ENCODE results near the gene LETMD1. TPM values are rescaled to one million over a fixed set of nuclear protein-coding genes. Genes with fewer than 3 reads are reported as not detected.
"Not testable (repeated sequence)": the region's sequence is repeated elsewhere in the genome, so short reads cannot be mapped to it uniquely, and the experiment has no call there.

The LETMD1 gene
- total and polyA plus RNA-seq, 8 donors = 34.3 to 59.5 (median 49.8) TPM

GRCh38 chr12:51070004-51070403 lies 21.9 kb downstream of the LETMD1 start:
- peaks cover 5 to 11% (median 7%) of the 10 kb centered on the region in 3 donors for H3K4me1 ChIP-seq
- 83 to 88% methylated on average over 3 of the region's 3 CpGs for WGBS, 2 donors
- H3K9me3 ChIP-seq = no peaks in the 10 kb centered on the region
- no peak overlapping the region for H3K4me3 ChIP-seq
- H3K36me3 ChIP-seq = peaks cover 0 to 25% (median 4%) of the 10 kb centered on the region in 3 donors
- TF ChIP-seq, protein P1, sequence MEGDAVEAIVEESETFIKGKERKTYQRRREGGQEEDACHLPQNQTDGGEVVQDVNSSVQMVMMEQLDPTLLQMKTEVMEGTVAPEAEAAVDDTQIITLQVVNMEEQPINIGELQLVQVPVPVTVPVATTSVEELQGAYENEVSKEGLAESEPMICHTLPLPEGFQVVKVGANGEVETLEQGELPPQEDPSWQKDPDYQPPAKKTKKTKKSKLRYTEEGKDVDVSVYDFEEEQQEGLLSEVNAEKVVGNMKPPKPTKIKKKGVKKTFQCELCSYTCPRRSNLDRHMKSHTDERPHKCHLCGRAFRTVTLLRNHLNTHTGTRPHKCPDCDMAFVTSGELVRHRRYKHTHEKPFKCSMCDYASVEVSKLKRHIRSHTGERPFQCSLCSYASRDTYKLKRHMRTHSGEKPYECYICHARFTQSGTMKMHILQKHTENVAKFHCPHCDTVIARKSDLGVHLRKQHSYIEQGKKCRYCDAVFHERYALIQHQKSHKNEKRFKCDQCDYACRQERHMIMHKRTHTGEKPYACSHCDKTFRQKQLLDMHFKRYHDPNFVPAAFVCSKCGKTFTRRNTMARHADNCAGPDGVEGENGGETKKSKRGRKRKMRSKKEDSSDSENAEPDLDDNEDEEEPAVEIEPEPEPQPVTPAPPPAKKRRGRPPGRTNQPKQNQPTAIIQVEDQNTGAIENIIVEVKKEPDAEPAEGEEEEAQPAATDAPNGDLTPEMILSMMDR (IDR thresholded peaks at IDR 0.05) = no peak
- no peak overlapping the region for H3K27ac ChIP-seq
- ATAC-seq = peak in 1 of 4 donors; percentile 37
- DNase-seq = peak in 1 of 6 donors; percentile 61
- H3K27me3 ChIP-seq = no peaks in the 10 kb centered on the region
- FAIRE-seq = no peak
- intact Hi-C loops (cut with DNase I) = no loop called here

DNA sequence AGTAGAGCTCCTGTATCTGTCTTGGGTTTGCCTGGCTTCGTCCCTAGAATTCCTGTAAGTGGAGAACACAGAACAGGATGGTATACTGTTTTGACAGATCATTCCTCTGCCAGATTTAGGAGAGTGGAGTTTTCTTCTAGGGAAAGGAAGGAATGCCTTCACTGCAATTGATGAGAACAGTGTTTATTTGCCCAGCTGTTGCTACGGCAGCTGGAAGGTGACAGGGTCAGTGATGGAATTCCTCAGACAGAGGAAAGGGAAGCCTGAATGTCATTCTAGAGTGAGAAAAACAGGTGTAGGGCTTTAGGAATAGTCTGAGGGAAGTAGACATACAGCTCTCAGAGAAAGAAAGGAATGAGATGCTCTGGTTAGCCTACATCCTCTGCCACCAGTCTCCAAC lies 23.5 kb downstream of the LETMD1 start:
- H3K4me1 ChIP-seq = peaks cover 5 to 14% (median 7%) of the 10 kb centered on the region in 3 donors
- peak in 3 of 6 donors; percentile 52 to 67 (median 64) for DNase-seq

GRCh38 chr12:51075390-51075789 lies 27.3 kb downstream of the LETMD1 start:
- Histone ChIP-seq H3K4me3 (no peak overlapping the region), H3K4me1 (peaks cover 5 to 14% (median 7%) of the 10 kb centered on the region in 3 donors), H3K9me3 (no peaks in the 10 kb centered on the region), H3K27ac (no peak overlapping the region), H3K27me3 (no peaks in the 10 kb centered on the region), H3K36me3 (peaks cover 0 to 12% (median 0%) of the 10 kb centered on the region in 3 donors)
- TF ChIP-seq, protein P1 (IDR thresholded peaks at IDR 0.05) = no peak
- ATAC-seq (no peak), DNase-seq (no peak), FAIRE-seq (no peak)
- intact Hi-C loops (cut with DNase I) = no loop called here
- 95 to 97% methylated on average over 5 of the region's 5 CpGs for WGBS, 2 donors

More for the DNA sequence above, 23.5 kb downstream of the LETMD1 start:
- TF ChIP-seq, protein P1 (IDR thresholded peaks at IDR 0.05) = no peak
- Histone ChIP-seq H3K9me3 (no peaks in the 10 kb centered on the region), H3K27me3 (no peaks in the 10 kb centered on the region), H3K27ac (no peak overlapping the region), H3K4me3 (no peak overlapping the region), H3K36me3 (peaks cover 0 to 22% (median 3%) of the 10 kb centered on the region in 3 donors)
- intact Hi-C loops (cut with DNase I) = no loop called here
- FAIRE-seq = no peak
- peak; percentile 75 to 90 (median 86) for ATAC-seq
- 37 to 42% methylated on average over 2 of the region's 2 CpGs for WGBS, 2 donors

GRCh38 chr12:51076236-51076930 lies 28.3 kb downstream of the LETMD1 start:
- Histone ChIP-seq H3K27me3 (no peaks in the 10 kb centered on the region), H3K27ac (no peak overlapping the region), H3K36me3 (peaks cover 0 to 11% (median 0%) of the 10 kb centered on the region in 3 donors), H3K4me3 (no peak overlapping the region), H3K4me1 (peaks cover 5 to 11% (median 7%) of the 10 kb centered on the region in 3 donors), H3K9me3 (no peaks in the 10 kb centered on the region)
- whole genome bisulfite sequencing, 2 donors = 90 to 91% methylated on average over 10 of the region's 10 CpGs
- TF ChIP-seq, protein P1 (IDR thresholded peaks at IDR 0.05) = no peak
- DNase-seq = no peak
- ATAC-seq = no peak
- intact Hi-C loops (cut with DNase I) = no loop called here
- FAIRE-seq = no peak

DNA sequence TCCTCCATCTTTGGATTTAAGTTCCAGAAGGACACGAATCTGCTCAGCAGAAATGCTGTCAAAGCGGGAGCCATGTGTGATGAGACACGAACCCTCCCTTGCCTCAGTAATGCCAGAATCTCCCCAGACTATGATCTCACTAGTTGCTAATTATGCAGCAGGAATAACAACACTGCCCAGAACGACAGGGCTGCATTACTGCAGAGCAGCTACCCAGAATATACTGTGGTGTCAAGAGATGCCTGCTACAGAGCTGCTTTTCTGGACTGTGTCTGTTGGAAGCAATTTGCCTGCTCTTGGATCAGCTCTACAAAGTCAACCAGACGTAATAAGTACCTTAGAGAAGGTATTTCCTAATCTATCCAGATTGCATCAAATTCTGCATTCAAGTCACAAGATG lies 29.8 kb downstream of the LETMD1 start:
- DNase-seq (no peak), ATAC-seq (no peak), FAIRE-seq (no peak)
- Histone ChIP-seq H3K4me3 (no peak overlapping the region), H3K36me3 (peaks cover 0 to 3% (median 0%) of the 10 kb centered on the region in 3 donors), H3K4me1 (peaks cover 0 to 3% (median 0%) of the 10 kb centered on the region in 3 donors), H3K9me3 (no peaks in the 10 kb centered on the region), H3K27ac (no peak overlapping the region), H3K27me3 (no peaks in the 10 kb centered on the region)
- TF ChIP-seq, protein P1 (IDR thresholded peaks at IDR 0.05) = no peak
- 71 to 74% methylated on average over 5 of the region's 5 CpGs for WGBS, 2 donors
- intact Hi-C loops (cut with DNase I) = no loop called here

DNA sequence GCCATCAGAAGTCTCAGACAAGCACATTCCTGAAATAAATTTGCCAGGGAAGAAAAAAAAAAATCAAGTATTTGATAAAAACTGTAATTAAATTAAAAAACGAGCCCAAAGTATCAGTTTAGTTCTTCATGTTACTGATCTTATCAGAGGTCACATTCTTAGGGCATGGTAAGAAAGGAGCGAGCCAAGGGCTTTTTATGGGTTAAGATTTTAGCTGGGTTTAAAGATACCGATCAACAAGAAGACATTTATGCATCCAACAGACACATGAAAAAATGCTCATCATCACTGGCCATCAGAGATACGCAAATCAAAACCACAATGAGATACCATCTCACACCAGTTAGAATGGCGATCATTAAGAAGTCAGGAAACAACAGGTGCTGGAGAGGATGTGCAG lies 30.2 kb downstream of the LETMD1 start:
- H3K9me3 ChIP-seq; H3K27ac ChIP-seq; DNase-seq; ATAC-seq; H3K36me3 ChIP-seq; H3K4me3 ChIP-seq; FAIRE-seq; H3K4me1 ChIP-seq; H3K27me3 ChIP-seq; intact Hi-C loops (cut with DNase I): not testable (repeated sequence)
- WGBS, 2 donors = 78 to 85% methylated on average over 5 of the region's 5 CpGs

GRCh38 chr12:51078866-51079265 lies 30.7 kb downstream of the LETMD1 start:
- WGBS, 2 donors = 91 to 95% methylated on average over 6 of the region's 6 CpGs
- intact Hi-C loops (cut with DNase I); H3K4me3 ChIP-seq; ATAC-seq; FAIRE-seq; H3K27me3 ChIP-seq; H3K27ac ChIP-seq; H3K4me1 ChIP-seq; DNase-seq; H3K9me3 ChIP-seq; H3K36me3 ChIP-seq: not testable (repeated sequence)
